ENCODE measurements around the gene ZDHHC5.

DNA sequence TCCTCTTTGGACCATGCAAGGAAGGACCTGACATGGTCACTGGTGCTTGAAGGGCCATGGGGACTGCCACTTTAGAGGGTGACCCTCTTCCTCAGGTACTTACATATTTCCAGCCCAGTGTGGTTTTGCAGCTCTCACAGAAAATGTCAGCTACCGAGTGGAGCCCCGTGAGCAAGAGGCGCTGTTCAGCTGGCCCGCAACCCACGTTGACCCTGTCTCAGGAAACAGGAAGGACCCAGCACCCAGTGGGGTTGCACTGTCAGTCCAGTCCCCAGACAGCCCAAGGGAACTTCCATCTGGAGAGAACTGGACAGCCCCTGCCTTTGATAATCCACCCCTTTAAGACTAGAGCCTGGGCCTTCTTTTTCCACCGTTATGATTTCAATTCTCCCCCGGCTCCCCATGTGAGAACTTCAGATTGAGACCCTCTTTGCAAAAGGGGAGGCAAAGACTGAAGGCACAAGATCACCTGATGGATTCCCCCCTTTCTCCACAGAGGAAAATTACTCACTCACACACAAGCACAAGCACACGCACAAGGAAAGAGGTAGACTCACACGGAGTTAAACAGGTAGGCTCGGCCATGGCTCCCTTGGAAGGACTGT, 21.6 kb upstream of the ZDHHC5 start:
- TF ChIP-seq, protein P1, sequence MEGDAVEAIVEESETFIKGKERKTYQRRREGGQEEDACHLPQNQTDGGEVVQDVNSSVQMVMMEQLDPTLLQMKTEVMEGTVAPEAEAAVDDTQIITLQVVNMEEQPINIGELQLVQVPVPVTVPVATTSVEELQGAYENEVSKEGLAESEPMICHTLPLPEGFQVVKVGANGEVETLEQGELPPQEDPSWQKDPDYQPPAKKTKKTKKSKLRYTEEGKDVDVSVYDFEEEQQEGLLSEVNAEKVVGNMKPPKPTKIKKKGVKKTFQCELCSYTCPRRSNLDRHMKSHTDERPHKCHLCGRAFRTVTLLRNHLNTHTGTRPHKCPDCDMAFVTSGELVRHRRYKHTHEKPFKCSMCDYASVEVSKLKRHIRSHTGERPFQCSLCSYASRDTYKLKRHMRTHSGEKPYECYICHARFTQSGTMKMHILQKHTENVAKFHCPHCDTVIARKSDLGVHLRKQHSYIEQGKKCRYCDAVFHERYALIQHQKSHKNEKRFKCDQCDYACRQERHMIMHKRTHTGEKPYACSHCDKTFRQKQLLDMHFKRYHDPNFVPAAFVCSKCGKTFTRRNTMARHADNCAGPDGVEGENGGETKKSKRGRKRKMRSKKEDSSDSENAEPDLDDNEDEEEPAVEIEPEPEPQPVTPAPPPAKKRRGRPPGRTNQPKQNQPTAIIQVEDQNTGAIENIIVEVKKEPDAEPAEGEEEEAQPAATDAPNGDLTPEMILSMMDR (IDR thresholded peaks at IDR 0.05) = no peak
- TF ChIP-seq ZFX (IDR thresholded peaks at IDR 0.05; ENCODE audit: borderline replicate concordance) = no peak
